GM12801 (cell line): ENCODE results near the gene ANKRD12.

Experiments
- CTCF ChIP-seq: IDR thresholded peaks from one replicate; pipeline ENCODE4 v1.5.1; 2011; ENCODE audit warnings: control low read depth; ENCODE audit not compliant: insufficient read length; ENCODE audit errors: extremely low read depth

Gene ANKRD12

GRCh38 chr18:9136315-9137155, at the start of gene ANKRD12:
Gene ANKRD12, plus strand, starts transcription at chr18:9136781. Its CDS starts 45,652 bp downstream, at chr18:9182433.
- TF ChIP-seq CTCF, result no peak

- no peak for TF ChIP-seq CTCF
Observed at GRCh38 chr18:9087144-9087543, 49.4 kb upstream of the ANKRD12 start.

- TF ChIP-seq CTCF, result no peak
Observed at GRCh38 chr18:9088252-9088651, 48.3 kb upstream of the ANKRD12 start.

GRCh38 chr18:9090578-9090977, 46.0 kb upstream of the ANKRD12 start:
- TF ChIP-seq CTCF, result no peak

- no peak for TF ChIP-seq CTCF
Observed at GRCh38 chr18:9091066-9091476, 45.5 kb upstream of the ANKRD12 start.

- TF ChIP-seq CTCF, result no peak
Observed at GRCh38 chr18:9092665-9093064, 43.9 kb upstream of the ANKRD12 start.

GRCh38 chr18:9094307-9095226, 42.0 kb upstream of the ANKRD12 start:
- TF ChIP-seq CTCF, result no peak
